ENCODE measurements around the gene CD69.
A peak's percentile ranks its signal among the peaks of the same experiment; 100 is the strongest.

The CD69 gene

DNA sequence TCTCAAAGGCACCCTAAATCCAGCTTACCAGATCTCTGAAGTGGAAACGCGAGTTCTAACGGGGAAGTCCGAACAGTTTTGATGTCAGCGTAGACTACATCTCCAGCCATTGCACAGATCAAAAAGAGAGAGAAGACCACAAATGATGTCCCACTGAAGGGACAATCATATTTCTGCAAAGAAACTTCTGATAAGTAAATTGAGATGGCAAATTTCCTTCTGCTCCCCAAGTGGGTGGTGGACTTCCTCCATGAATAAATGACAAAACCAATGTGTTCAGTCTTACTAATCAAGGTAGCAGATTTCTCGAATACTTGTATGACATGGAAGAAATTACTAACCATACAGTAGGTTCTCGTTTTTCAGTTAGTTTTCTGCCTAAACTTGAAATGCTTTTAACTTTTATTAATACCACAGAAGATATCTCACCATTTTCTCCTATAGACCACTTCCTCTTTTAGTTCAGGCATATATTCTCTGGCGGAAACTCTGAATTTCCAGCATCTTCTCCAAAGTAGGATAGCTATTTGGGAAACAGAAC lies 27.7 kb downstream of the CD69 start, which contains the start of gene CLECL1:
TSS of gene CLECL1 (minus strand) at position 177 of the 541 bp plus-strand sequence.
- Histone ChIP-seq H3K4me2 (peak within 1 kb of the TSS in 7 of 11 experiments; percentile 35 to 77 (median 50); a peak in 14 of 22 replicates), H3K27me3 (no peaks in the 10 kb centered on the region), H3K9ac (peak within 1 kb of the TSS in 6 of 11 experiments; percentile 39 to 65 (median 54); a peak in 10 of 22 replicates), H3K4me3 (peak within 1 kb of the TSS in 1 of 10 experiments; percentile 21; a peak in 1 of 20 replicates), H3K36me3 (no peaks in the 10 kb centered on the region), H3K4me1 (peaks cover 7 to 68% (median 45%) of the 10 kb centered on the region in 10 experiments), H3K27ac (peak within 1 kb of the TSS in 9 of 11 experiments; percentile 52 to 89 (median 71); a peak in 17 of 22 replicates), H3K9me3 (replicated peaks in 1 of 11) (no peaks in the 10 kb centered on the region; a peak in 2 of 22 replicates), H4K20me1 (no peaks in the 10 kb centered on the region)
- TF ChIP-seq Cebpa-rat (IDR thresholded peaks at IDR 0.05): no peak

DNA sequence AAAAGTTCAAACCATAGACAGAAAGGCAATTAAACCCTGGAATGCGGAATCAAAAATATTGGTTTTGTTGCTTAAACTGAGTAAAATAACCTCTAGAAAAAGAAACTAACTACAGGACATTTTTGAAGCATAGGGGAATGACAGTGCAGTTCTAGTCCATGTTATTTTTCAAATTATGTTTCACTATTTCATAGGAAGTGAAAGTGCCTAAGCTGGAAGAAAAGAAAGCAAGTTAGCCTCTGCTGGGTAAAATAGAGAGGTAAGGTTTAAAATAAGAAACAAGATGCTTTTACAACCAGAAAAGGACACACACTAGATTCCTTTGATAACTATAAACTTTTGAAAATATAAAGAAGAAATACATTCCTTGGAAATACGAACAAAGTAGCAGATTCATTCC lies 28.9 kb downstream of the CD69 start:
- Histone ChIP-seq H3K36me3 (no peaks in the 10 kb centered on the region), H3K27ac (peak overlapping the region in 10 of 11 experiments; percentile 29 to 89 (median 68); a peak in 18 of 22 replicates), H3K27me3 (no peaks in the 10 kb centered on the region), H3K4me2 (peak overlapping the region in 7 of 11 experiments; percentile 35 to 77 (median 50); a peak in 10 of 22 replicates), H3K9ac (peak overlapping the region in 6 of 11 experiments; percentile 39 to 65 (median 54); a peak in 10 of 22 replicates), H3K9me3 (replicated peaks in 1 of 11) (no peaks in the 10 kb centered on the region; a peak in 2 of 22 replicates), H4K20me1 (no peaks in the 10 kb centered on the region), H3K4me3 (peak overlapping the region in 1 of 10 experiments; percentile 21; a peak in 1 of 20 replicates), H3K4me1 (peaks cover 0 to 57% (median 36%) of the 10 kb centered on the region in 10 experiments; a peak in 18 of 20 replicates)
- no peak for TF ChIP-seq Cebpa-rat (IDR thresholded peaks at IDR 0.05)

DNA sequence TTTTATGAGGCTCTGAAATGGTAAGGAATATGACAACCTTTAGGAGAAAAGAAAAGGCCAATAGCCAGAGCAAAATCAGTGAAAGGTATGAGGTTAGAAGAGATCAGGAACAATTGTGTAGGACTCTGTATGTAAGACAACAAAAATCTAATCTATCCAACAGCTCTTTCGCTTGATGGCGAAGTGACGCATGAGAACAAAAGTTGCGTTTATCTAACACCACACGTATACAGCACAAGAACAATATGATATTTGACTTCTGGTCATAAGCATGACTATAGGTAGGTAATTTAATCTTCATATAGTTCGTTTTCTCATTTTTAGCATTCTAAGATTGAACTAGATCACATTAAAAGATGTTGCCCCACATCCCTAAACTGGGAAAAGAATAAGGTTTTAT lies 29.3 kb downstream of the CD69 start:
- H3K27me3 ChIP-seq: no peaks in the 10 kb centered on the region
- H3K27ac ChIP-seq: peak overlapping the region in 10 of 11 experiments; percentile 29 to 89 (median 68); a peak in 18 of 22 replicates
- H3K4me1 ChIP-seq: peaks cover 0 to 53% (median 32%) of the 10 kb centered on the region in 10 experiments; a peak in 17 of 20 replicates
- no peaks in the 10 kb centered on the region; a peak in 2 of 22 replicates for H3K9me3 ChIP-seq (replicated peaks in 1 of 11)
- no peak for TF ChIP-seq Cebpa-rat (IDR thresholded peaks at IDR 0.05)
- H3K4me2 ChIP-seq: peak overlapping the region in 7 of 11 experiments; percentile 35 to 77 (median 49); a peak in 12 of 22 replicates
- peak overlapping the region in 6 of 11 experiments; percentile 39 to 65 (median 54); a peak in 10 of 22 replicates for H3K9ac ChIP-seq
- peak overlapping the region in 1 of 10 experiments; percentile 21; a peak in 1 of 20 replicates for H3K4me3 ChIP-seq
- no peaks in the 10 kb centered on the region for H4K20me1 ChIP-seq
- H3K36me3 ChIP-seq: no peaks in the 10 kb centered on the region

DNA sequence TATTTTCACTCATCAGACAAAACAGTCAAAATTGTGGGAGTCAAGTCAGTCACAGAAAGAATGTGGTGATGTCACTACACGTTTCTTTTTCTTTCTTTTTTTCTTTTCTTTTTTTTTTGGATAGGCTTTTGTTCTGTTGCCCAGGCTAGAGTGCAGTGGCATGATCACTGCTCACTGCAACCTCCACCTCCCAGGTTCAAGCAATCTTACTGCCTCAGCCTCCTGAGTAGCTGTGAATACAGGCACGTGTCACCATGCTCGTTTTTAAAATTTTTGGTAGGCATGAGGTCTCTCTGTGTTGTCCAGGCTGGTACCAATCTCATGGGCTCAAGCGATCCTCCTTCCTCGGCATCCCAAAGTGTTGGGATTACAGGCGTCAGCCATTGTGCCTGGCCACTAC lies 30.1 kb downstream of the CD69 start:
- peak overlapping the region in 4 of 11 experiments; percentile 49 to 77 (median 52); a peak in 5 of 22 replicates for H3K4me2 ChIP-seq
- H3K9ac ChIP-seq: no peak overlapping the region
- no peak overlapping the region for H3K4me3 ChIP-seq
- H3K27ac ChIP-seq: peak overlapping the region in 6 of 11 experiments; percentile 66 to 89 (median 82); a peak in 6 of 22 replicates
- no peaks in the 10 kb centered on the region for H3K36me3 ChIP-seq
- peaks cover 0 to 45% (median 25%) of the 10 kb centered on the region in 10 experiments; a peak in 13 of 20 replicates for H3K4me1 ChIP-seq
- no peaks in the 10 kb centered on the region for H3K27me3 ChIP-seq
- no peak for TF ChIP-seq Cebpa-rat (IDR thresholded peaks at IDR 0.05)
- H3K9me3 ChIP-seq (replicated peaks in 1 of 11): no peaks in the 10 kb centered on the region; a peak in 2 of 22 replicates
- H4K20me1 ChIP-seq: no peaks in the 10 kb centered on the region

DNA sequence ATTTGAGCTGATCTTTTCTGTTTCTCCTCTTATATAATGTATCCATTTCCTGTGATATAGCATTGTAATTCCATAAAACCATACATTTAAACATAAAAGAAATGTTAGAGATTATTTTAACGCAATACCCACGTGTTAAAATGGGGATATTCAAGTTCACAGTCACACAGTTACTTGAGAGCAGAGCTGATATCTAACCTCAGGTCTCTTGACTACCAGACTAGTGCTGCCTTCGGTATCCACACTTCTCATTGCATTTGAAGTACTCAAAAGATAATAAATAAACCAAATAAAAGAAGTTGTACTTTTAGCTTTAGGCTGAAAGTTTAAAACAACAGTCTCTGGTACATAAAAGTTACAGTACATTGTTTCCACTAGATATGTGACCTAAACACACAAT lies 30.7 kb downstream of the CD69 start:
- Histone ChIP-seq H3K36me3 (no peaks in the 10 kb centered on the region), H3K27me3 (no peaks in the 10 kb centered on the region), H3K4me1 (peaks cover 0 to 40% (median 23%) of the 10 kb centered on the region in 10 experiments; a peak in 13 of 20 replicates), H3K9me3 (replicated peaks in 1 of 11) (no peaks in the 10 kb centered on the region; a peak in 2 of 22 replicates), H4K20me1 (no peaks in the 10 kb centered on the region), H3K4me2 (no peak overlapping the region; a peak in 1 of 22 replicates), H3K27ac (no peak overlapping the region), H3K4me3 (no peak overlapping the region), H3K9ac (no peak overlapping the region)
- TF ChIP-seq Cebpa-rat (IDR thresholded peaks at IDR 0.05): no peak

DNA sequence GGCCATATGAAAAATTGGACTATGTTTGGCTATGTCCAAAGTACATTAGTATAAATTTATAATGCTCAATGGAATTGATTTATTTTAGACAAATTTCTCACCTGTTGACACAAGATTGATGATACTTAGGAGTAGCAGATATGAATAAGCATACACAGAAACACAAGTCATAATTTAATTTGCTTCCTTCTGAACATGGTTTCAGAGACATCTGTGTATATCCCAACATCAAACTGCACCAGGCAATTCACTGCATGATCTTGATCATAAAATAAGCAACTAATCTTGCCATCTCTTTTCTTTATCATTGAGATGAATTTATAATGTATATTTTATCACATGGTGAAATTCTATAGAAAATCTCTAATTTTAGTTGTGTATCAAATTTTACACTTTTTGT lies 31.6 kb downstream of the CD69 start:
- H3K27ac ChIP-seq: no peak overlapping the region
- no peak overlapping the region for H3K4me3 ChIP-seq
- H4K20me1 ChIP-seq: no peaks in the 10 kb centered on the region
- H3K4me1 ChIP-seq: peaks cover 0 to 36% (median 22%) of the 10 kb centered on the region in 10 experiments; a peak in 13 of 20 replicates
- H3K9ac ChIP-seq: no peak overlapping the region
- H3K9me3 ChIP-seq (replicated peaks in 1 of 11): no peaks in the 10 kb centered on the region
- no peaks in the 10 kb centered on the region for H3K27me3 ChIP-seq
- no peaks in the 10 kb centered on the region for H3K36me3 ChIP-seq
- H3K4me2 ChIP-seq: no peak overlapping the region
- no peak for TF ChIP-seq Cebpa-rat (IDR thresholded peaks at IDR 0.05)

DNA sequence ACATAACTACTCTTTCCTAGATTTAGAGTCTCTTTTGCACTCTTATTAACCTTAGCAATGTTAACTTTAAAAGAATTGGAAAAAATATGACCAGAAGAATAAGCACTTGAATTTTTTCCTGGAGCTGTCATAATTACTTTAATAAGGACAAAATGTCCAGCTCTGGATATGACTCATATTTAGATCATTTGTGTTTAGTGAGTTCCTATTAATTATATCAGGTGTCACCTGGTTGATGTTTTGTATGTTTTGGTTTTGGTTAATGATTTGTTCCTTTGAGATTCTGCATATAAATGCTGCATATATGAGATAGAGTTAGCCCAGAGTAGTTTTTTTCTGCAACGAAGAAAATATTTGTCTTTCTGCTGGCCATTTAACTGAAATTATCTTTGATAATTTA lies 32.9 kb downstream of the CD69 start:
- Histone ChIP-seq H3K4me1 (peaks cover 0 to 25% (median 17%) of the 10 kb centered on the region in 10 experiments; a peak in 15 of 20 replicates), H3K27ac (no peak overlapping the region), H3K9ac (no peak overlapping the region), H3K27me3 (no peaks in the 10 kb centered on the region), H4K20me1 (no peaks in the 10 kb centered on the region), H3K9me3 (replicated peaks in 1 of 11) (no peaks in the 10 kb centered on the region), H3K36me3 (no peaks in the 10 kb centered on the region), H3K4me3 (no peak overlapping the region), H3K4me2 (no peak overlapping the region)
- no peak for TF ChIP-seq Cebpa-rat (IDR thresholded peaks at IDR 0.05)

DNA sequence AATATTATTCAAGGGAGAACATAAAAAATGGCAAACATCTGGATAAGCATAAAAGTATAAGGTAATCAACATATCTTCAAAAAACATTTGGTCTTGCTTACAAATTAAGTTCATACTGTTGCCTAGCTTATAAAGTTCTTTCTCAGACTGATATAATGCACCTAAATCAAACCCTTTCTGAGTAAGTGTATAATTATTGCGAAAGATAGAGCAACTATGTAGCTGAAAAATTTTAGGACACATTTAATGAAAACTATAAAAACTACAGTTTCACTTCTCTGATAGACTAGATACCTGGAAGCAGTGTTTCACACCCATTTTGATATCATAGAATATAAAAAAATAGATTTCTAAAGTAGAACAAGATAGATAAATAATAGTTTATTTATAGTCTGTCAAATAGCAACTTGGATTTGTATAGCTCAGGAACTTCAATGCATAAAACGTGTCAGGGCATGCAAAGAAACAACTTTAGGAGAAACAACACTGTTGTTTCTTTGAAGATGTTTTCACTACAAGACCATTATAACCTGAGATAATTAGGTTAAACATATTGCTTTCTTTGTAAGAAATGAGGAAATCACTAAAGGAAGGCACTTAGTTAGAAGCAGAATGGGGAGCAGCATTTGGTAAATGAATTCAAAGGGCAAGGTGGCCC lies 35.4 kb downstream of the CD69 start:
- no peak overlapping the region for H3K27ac ChIP-seq
- no peaks in the 10 kb centered on the region for H3K9me3 ChIP-seq (replicated peaks in 1 of 11)
- peaks cover 23 to 29% (median 24%) of the 10 kb centered on the region in 10 experiments for H3K4me1 ChIP-seq
- no peak for TF ChIP-seq Cebpa-rat (IDR thresholded peaks at IDR 0.05)
- no peaks in the 10 kb centered on the region for H3K27me3 ChIP-seq
- H3K4me2 ChIP-seq: no peak overlapping the region
- no peak overlapping the region for H3K4me3 ChIP-seq
- no peak overlapping the region for H3K9ac ChIP-seq
- no peaks in the 10 kb centered on the region for H3K36me3 ChIP-seq
- H4K20me1 ChIP-seq: no peaks in the 10 kb centered on the region

DNA sequence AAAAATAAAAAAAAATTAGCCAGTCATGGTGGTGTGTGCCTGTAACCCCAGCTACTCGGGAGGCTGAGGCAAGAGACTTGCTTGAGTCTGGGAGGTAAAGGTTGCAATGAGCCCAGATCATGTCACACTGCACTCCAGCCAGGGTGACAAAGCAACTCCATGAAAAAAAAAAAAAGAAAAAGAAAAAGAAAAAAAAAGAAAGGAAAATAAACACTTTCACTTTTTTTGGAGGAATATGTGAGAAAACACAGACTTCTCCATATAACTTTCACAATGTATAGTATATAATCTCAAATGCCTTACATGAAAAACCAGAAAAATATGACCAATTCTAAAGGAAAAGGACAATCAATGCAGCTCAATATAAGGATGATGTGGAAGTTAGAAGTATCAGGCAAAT lies 36.7 kb downstream of the CD69 start:
- TF ChIP-seq Cebpa-rat (IDR thresholded peaks at IDR 0.05): no peak
- H3K27ac ChIP-seq: no peak overlapping the region
- no peaks in the 10 kb centered on the region for H3K27me3 ChIP-seq
- H3K9me3 ChIP-seq (replicated peaks in 1 of 11): no peaks in the 10 kb centered on the region
- peaks cover 24 to 42% (median 35%) of the 10 kb centered on the region in 10 experiments for H3K4me1 ChIP-seq
- no peaks in the 10 kb centered on the region for H4K20me1 ChIP-seq
- no peaks in the 10 kb centered on the region for H3K36me3 ChIP-seq
- H3K9ac ChIP-seq: no peak overlapping the region
- no peak overlapping the region for H3K4me3 ChIP-seq
- 0 out of 22 replicates have a peak overlapping the region, but pooled peaks of 1 of the 11 experiments have one; percentile 3 for H3K4me2 ChIP-seq
